OCI-LY3 (cell line): Measurements from ENCODE around the gene PDE1A.

Source experiments
- CTCF ChIP-seq: fragments of 200-600, 300-600 bp; sonication (generic); IDR thresholded peaks from 2 replicates; pipeline ENCODE4 v1.5.1; 2014; ENCODE audit warnings: antibody characterized with exemption, low read length, low read depth
- EZH2phosphoT487 ChIP-seq: fragments of 200-600 bp; shearing (Covaris generic); IDR thresholded peaks from 2 replicates; pipeline ENCODE4 v1.6.1; 2018; ENCODE audit warnings: antibody characterized with exemption, mixed run types, low read depth

GRCh38 chr2:182361477-182361876 lies 65.4 kb downstream of the PDE1A start:
- TF ChIP-seq CTCF (no peak), EZH2phosphoT487 (no peak)
